HG03196 (cell line): ENCODE data around the gene ZCCHC3.
A peak's percentile ranks its signal among the peaks of the same experiment; 100 is the strongest.

Source experiments
- ATAC-seq: cut with Tn5 transposase; IDR thresholded peaks from one replicate; pipeline ENCODE4 v1.9.1; 2021; ENCODE audit not compliant: unreplicated experiment

The ZCCHC3 gene

GRCh38 chr20:311609-312008 lies 14.2 kb downstream of the ZCCHC3 start:
- ATAC-seq, result no peak

GRCh38 chr20:312067-312466 lies 14.7 kb downstream of the ZCCHC3 start:
- no peak for ATAC-seq

- ATAC-seq, result no peak
Measured at GRCh38 chr20:312866-313265, 15.5 kb downstream of the ZCCHC3 start.

GRCh38 chr20:313402-313801 lies 16.0 kb downstream of the ZCCHC3 start:
- ATAC-seq, result no peak

- no peak for ATAC-seq
Measured at GRCh38 chr20:313948-314347, 16.6 kb downstream of the ZCCHC3 start.

- ATAC-seq, result no peak
Measured at GRCh38 chr20:316316-317068, 19.1 kb downstream of the ZCCHC3 start.

- ATAC-seq, result peak; percentile 45
Measured at GRCh38 chr20:324177-325044, 27.0 kb downstream of the ZCCHC3 start.

GRCh38 chr20:325045-325888 lies 27.9 kb downstream of the ZCCHC3 start, which contains the start of gene SOX12:
SOX12 (plus strand) TSS chr20:325552; CDS start chr20:325925, 373 bp downstream.
- peak; percentile 66 for ATAC-seq

- ATAC-seq, result no peak
Measured at GRCh38 chr20:325889-326644, 28.7 kb downstream of the ZCCHC3 start.

- ATAC-seq, result no peak
Measured at GRCh38 chr20:326645-327185, 29.3 kb downstream of the ZCCHC3 start.

- ATAC-seq, result no peak
Measured at GRCh38 chr20:327186-328026, 30.0 kb downstream of the ZCCHC3 start.

- no peak for ATAC-seq
Measured at GRCh38 chr20:328027-328974, 30.9 kb downstream of the ZCCHC3 start.

- no peak for ATAC-seq
Measured at GRCh38 chr20:328975-329695, 31.8 kb downstream of the ZCCHC3 start.

GRCh38 chr20:329851-330232 lies 32.5 kb downstream of the ZCCHC3 start:
- no peak for ATAC-seq

GRCh38 chr20:330233-331149 lies 33.1 kb downstream of the ZCCHC3 start:
- no peak for ATAC-seq

GRCh38 chr20:334578-334977 lies 37.2 kb downstream of the ZCCHC3 start:
- ATAC-seq, result no peak
